H9 (cell line): ENCODE data around the gene VAPA. TPM values are rescaled to one million over a fixed set of nuclear protein-coding genes. Genes with fewer than 3 reads are reported as not detected.

Experiments
- DNase-seq: peaks from one replicate; pipeline ENCODE4 v3.0.0-alpha.2; 2017
- H2AFZ ChIP-seq: one replicate; pipeline ENCODE4 v1.6.1; 2013; ENCODE audit warnings: mild to moderate bottlenecking, low read length, control low read depth, moderate library complexity
- H2AK5ac ChIP-seq: 2 replicates; pipeline ENCODE4 v1.6.1; 2013; ENCODE audit warnings: low read length, control low read depth, mixed read lengths; ENCODE audit not compliant: insufficient read length
- H2BK120ac ChIP-seq: one replicate; pipeline ENCODE4 v1.6.1; 2013; ENCODE audit warnings: low read depth, mild to moderate bottlenecking, low read length, control low read depth, inconsistent platforms; ENCODE audit not compliant: poor library complexity, severe bottlenecking
- H2BK12ac ChIP-seq: 2 replicates; pipeline ENCODE4 v1.6.1; 2013; ENCODE audit warnings: low read length, control low read depth, mixed read lengths, low read depth; ENCODE audit not compliant: insufficient read length
- H2BK15ac ChIP-seq: 2 replicates; pipeline ENCODE4 v1.6.1; 2013; ENCODE audit warnings: low read depth, low read length, control low read depth
- H2BK20ac ChIP-seq: one replicate; pipeline ENCODE4 v1.6.1; 2013; ENCODE audit warnings: low read depth, mild to moderate bottlenecking, low read length, control low read depth, inconsistent platforms; ENCODE audit not compliant: poor library complexity, severe bottlenecking
- H2BK5ac ChIP-seq: 2 replicates; pipeline ENCODE4 v1.6.1; 2013; ENCODE audit warnings: low read length, control low read depth, mixed read lengths; ENCODE audit not compliant: insufficient read length
- H3K14ac ChIP-seq: 2 replicates; pipeline ENCODE4 v1.6.1; 2013; ENCODE audit warnings: low read length, control low read depth; ENCODE audit not compliant: insufficient read depth
- H3K18ac ChIP-seq: 2 replicates; pipeline ENCODE4 v1.6.1; 2013; ENCODE audit warnings: low read depth, mild to moderate bottlenecking, mixed read lengths, low read length, control low read depth; ENCODE audit not compliant: insufficient read length
- H3K23ac ChIP-seq: 2 replicates; pipeline ENCODE4 v1.6.1; 2013; ENCODE audit warnings: low read length, control low read depth, mixed read lengths, low read depth; ENCODE audit not compliant: insufficient read length
- H3K23me2 ChIP-seq: 2 replicates; pipeline ENCODE4 v1.6.1; 2013; ENCODE audit warnings: low read depth, mild to moderate bottlenecking, mixed read lengths, low read length, control low read depth; ENCODE audit not compliant: insufficient read length, poor library complexity, severe bottlenecking
- H3K27ac ChIP-seq: 2 replicates; pipeline ENCODE4 v1.5.1; 2013; ENCODE audit warnings: low read length, control low read depth, mixed read lengths, low read depth; ENCODE audit not compliant: insufficient read length
- H3K27me3 ChIP-seq: 2 replicates; pipeline ENCODE4 v1.6.1; 2013; ENCODE audit warnings: low read length, control low read depth, inconsistent platforms; ENCODE audit not compliant: insufficient read depth
- H3K4ac ChIP-seq: 2 replicates; pipeline ENCODE4 v1.6.1; 2013; ENCODE audit warnings: low read depth, mild to moderate bottlenecking, control low read depth, inconsistent platforms, low read length, moderate library complexity
- H3K4me1 ChIP-seq: 2 replicates; pipeline ENCODE4 v1.6.1; 2013; ENCODE audit warnings: low read length, control low read depth, inconsistent platforms; ENCODE audit not compliant: insufficient read depth
- H3K4me2 ChIP-seq: 2 replicates; pipeline ENCODE4 v1.6.1; 2013; ENCODE audit warnings: low read length, control low read depth, mixed read lengths; ENCODE audit not compliant: insufficient read length, insufficient read depth
- H3K56ac ChIP-seq: 2 replicates; pipeline ENCODE4 v1.6.1; 2013; ENCODE audit warnings: low read depth, mild to moderate bottlenecking, mixed read lengths, low read length, control low read depth; ENCODE audit not compliant: insufficient read length
- H3K79me1 ChIP-seq: 2 replicates; pipeline ENCODE4 v1.6.1; 2013; ENCODE audit warnings: low read depth, mild to moderate bottlenecking, moderate library complexity, low read length, control low read depth, inconsistent platforms; ENCODE audit not compliant: insufficient read depth, poor library complexity, severe bottlenecking
- H3K79me2 ChIP-seq: 2 replicates; pipeline ENCODE4 v1.6.1; 2013; ENCODE audit warnings: low read length, control low read depth, inconsistent platforms; ENCODE audit not compliant: insufficient read depth
- H3K9ac ChIP-seq: 2 replicates; pipeline ENCODE4 v1.6.1; 2013; ENCODE audit warnings: low read length, control low read depth, mixed read lengths; ENCODE audit not compliant: insufficient read length; ENCODE audit errors: extremely low read depth
- H3K9me3 ChIP-seq: one replicate; pipeline ENCODE4 v1.6.1; 2013; ENCODE audit warnings: low read depth, low read length, inconsistent platforms; ENCODE audit not compliant: control insufficient read depth
- H3T11ph ChIP-seq: one replicate; pipeline ENCODE4 v1.6.1; 2013; ENCODE audit warnings: mild to moderate bottlenecking, low read length, control low read depth, inconsistent platforms
- H4K20me1 ChIP-seq: one replicate; pipeline ENCODE4 v1.6.1; 2013; ENCODE audit not compliant: control insufficient read depth, insufficient read length, insufficient read depth
- H4K5ac ChIP-seq: 2 replicates; pipeline ENCODE4 v1.6.1; 2013; ENCODE audit warnings: low read depth, mild to moderate bottlenecking, mixed read lengths, low read length, control low read depth; ENCODE audit not compliant: insufficient read length
- H4K8ac ChIP-seq: replicated peaks from 2 replicates; pipeline ENCODE4 v1.6.1; 2013; ENCODE audit warnings: low read length, control low read depth, mixed read lengths, low read depth; ENCODE audit not compliant: insufficient read length
- H4K91ac ChIP-seq: 2 replicates; pipeline ENCODE4 v1.6.1; 2013; ENCODE audit warnings: low read depth, mild to moderate bottlenecking, moderate library complexity, mixed read lengths, low read length, control low read depth; ENCODE audit not compliant: insufficient read length
- H3K27ac Mint-ChIP-seq, 3 experiments: 2 replicates in 2 of 3; 3 replicates in 1 of 3; pipeline ENCODE4 v1.8.0; 2020 to 2021; ENCODE audit warnings: mixed read lengths in 3 of 3, mild to moderate bottlenecking in 1 of 3, moderate library complexity in 1 of 3
- H3K27me3 Mint-ChIP-seq: 2 replicates; pipeline ENCODE4 v1.8.0; 2021; ENCODE audit warnings: low read depth, mild to moderate bottlenecking, moderate library complexity, mixed read lengths
- H3K36me3 Mint-ChIP-seq, 3 experiments: 2 replicates in 2 of 3; 3 replicates in 1 of 3; pipeline ENCODE4 v1.8.0; 2020 to 2021; ENCODE audit warnings: low read depth in 3 of 3, mixed read lengths in 3 of 3; ENCODE audit not compliant: insufficient read depth in 1 of 3
- H3K4me1 Mint-ChIP-seq, 2 experiments: 2 replicates each; pipeline ENCODE4 v1.8.0; 2020; ENCODE audit warnings: mixed read lengths in 2 of 2
- H3K4me3 Mint-ChIP-seq, 2 experiments: 2 replicates in 1 of 2; 3 replicates in 1 of 2; pipeline ENCODE4 v1.8.0; 2020 to 2021; ENCODE audit warnings: mild to moderate bottlenecking in 2 of 2, mixed read lengths in 2 of 2, moderate library complexity in 1 of 2
- H3K9me3 Mint-ChIP-seq, 2 experiments: 2 replicates in 1 of 2; 3 replicates in 1 of 2; pipeline ENCODE4 v1.8.0; 2020; ENCODE audit warnings: mild to moderate bottlenecking in 2 of 2, mixed read lengths in 2 of 2, moderate library complexity in 1 of 2
- total RNA-seq: library from RNA; stranded (reverse); gene quantifications from 2 replicates; pipeline ENCODE4 v1.2.1, GENCODE V29; 2021
- TF ChIP-seq, protein P1 (sequence below): fragments of 200-600 bp; sonication (generic); conservative IDR thresholded peaks from 3 replicates; pipeline ENCODE4 v1.8.0; 2021; ENCODE audit warnings: antibody characterized with exemption, mild to moderate bottlenecking

The VAPA gene
- total RNA-seq, 1 experiment from 2014 or later, result 141 TPM

- H3K4me3 Mint-ChIP-seq, result no peak overlapping the region
- H3K27me3 ChIP-seq, result no peaks in the 10 kb centered on the region
- no peaks in the 10 kb centered on the region for H3K27me3 Mint-ChIP-seq
- no peak overlapping the region for H2AFZ ChIP-seq
- no peaks in the 10 kb centered on the region for H3K23me2 ChIP-seq
- H2BK15ac ChIP-seq, result no peak overlapping the region
- H3T11ph ChIP-seq, result no peak overlapping the region
- H3K9me3 Mint-ChIP-seq, result no peaks in the 10 kb centered on the region
- no peak overlapping the region for H2BK20ac ChIP-seq
- no peak overlapping the region for H3K27ac ChIP-seq
- no peak overlapping the region for H4K5ac ChIP-seq
- H3K79me2 ChIP-seq, result no peaks in the 10 kb centered on the region
- no peak overlapping the region for H2BK5ac ChIP-seq
- H2AK5ac ChIP-seq, result no peak overlapping the region
- H4K20me1 ChIP-seq, result no peaks in the 10 kb centered on the region
- H3K4me1 ChIP-seq, result peaks cover 10% of the 10 kb centered on the region; the same call in 1 of the 2 replicates
- no peak overlapping the region for H3K4me2 ChIP-seq
- no peak overlapping the region for H3K14ac ChIP-seq
- H3K56ac ChIP-seq, result no peak overlapping the region
- TF ChIP-seq, protein P1, sequence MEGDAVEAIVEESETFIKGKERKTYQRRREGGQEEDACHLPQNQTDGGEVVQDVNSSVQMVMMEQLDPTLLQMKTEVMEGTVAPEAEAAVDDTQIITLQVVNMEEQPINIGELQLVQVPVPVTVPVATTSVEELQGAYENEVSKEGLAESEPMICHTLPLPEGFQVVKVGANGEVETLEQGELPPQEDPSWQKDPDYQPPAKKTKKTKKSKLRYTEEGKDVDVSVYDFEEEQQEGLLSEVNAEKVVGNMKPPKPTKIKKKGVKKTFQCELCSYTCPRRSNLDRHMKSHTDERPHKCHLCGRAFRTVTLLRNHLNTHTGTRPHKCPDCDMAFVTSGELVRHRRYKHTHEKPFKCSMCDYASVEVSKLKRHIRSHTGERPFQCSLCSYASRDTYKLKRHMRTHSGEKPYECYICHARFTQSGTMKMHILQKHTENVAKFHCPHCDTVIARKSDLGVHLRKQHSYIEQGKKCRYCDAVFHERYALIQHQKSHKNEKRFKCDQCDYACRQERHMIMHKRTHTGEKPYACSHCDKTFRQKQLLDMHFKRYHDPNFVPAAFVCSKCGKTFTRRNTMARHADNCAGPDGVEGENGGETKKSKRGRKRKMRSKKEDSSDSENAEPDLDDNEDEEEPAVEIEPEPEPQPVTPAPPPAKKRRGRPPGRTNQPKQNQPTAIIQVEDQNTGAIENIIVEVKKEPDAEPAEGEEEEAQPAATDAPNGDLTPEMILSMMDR, result no peak
- H3K36me3 Mint-ChIP-seq, result no peaks in the 10 kb centered on the region; a peak in 1 of 7 replicates
- H3K9ac ChIP-seq, result no peak overlapping the region
- H4K91ac ChIP-seq, result no peak overlapping the region
- no peak overlapping the region for H3K4ac ChIP-seq
- no peak overlapping the region for H2BK12ac ChIP-seq
- DNase-seq, result no peak
- peaks cover 43 to 45% of the 10 kb centered on the region in 2 experiments for H3K4me1 Mint-ChIP-seq
- no peaks in the 10 kb centered on the region for H3K9me3 ChIP-seq
- no peak overlapping the region for H3K27ac Mint-ChIP-seq
- H3K79me1 ChIP-seq, result no peaks in the 10 kb centered on the region
- no peak overlapping the region for H2BK120ac ChIP-seq
- H3K23ac ChIP-seq, result no peak overlapping the region
- no peak overlapping the region for H3K18ac ChIP-seq
- no peak overlapping the region for H4K8ac ChIP-seq
Observed at GRCh38 chr18:9872823-9873222, 41.0 kb upstream of the VAPA start.
